GM18526 (cell line): ENCODE results near the gene SHROOM3.

Experiments used
- POLR2A ChIP-seq: IDR thresholded peaks from 3 replicates; pipeline ENCODE4 v1.6.1; 2011; ENCODE audit not compliant: insufficient read length; ENCODE audit errors: extremely low read depth

Gene SHROOM3

GRCh38 chr4:76513482-76513881, 78.5 kb downstream of the SHROOM3 start:
- no peak for TF ChIP-seq POLR2A

GRCh38 chr4:76514087-76514486, 79.1 kb downstream of the SHROOM3 start:
- no peak for TF ChIP-seq POLR2A

GRCh38 chr4:76515975-76516843, 81.2 kb downstream of the SHROOM3 start:
- TF ChIP-seq POLR2A: no peak

- TF ChIP-seq POLR2A: no peak
Measured at GRCh38 chr4:76518241-76518640, 83.2 kb downstream of the SHROOM3 start.

GRCh38 chr4:76523593-76523992, 88.6 kb downstream of the SHROOM3 start:
- no peak for TF ChIP-seq POLR2A

GRCh38 chr4:76525751-76526150, 90.7 kb downstream of the SHROOM3 start:
- no peak for TF ChIP-seq POLR2A

GRCh38 chr4:76526585-76526990, 91.6 kb downstream of the SHROOM3 start:
- no peak for TF ChIP-seq POLR2A

- TF ChIP-seq POLR2A: no peak
Measured at GRCh38 chr4:76527666-76528065, 92.6 kb downstream of the SHROOM3 start.

GRCh38 chr4:76531597-76531996, 96.6 kb downstream of the SHROOM3 start:
- TF ChIP-seq POLR2A: no peak

- no peak for TF ChIP-seq POLR2A
Measured at GRCh38 chr4:76532805-76533204, 97.8 kb downstream of the SHROOM3 start.

- no peak for TF ChIP-seq POLR2A
Measured at GRCh38 chr4:76533314-76533713, 98.3 kb downstream of the SHROOM3 start.

GRCh38 chr4:76535603-76536372, 100.8 kb downstream of the SHROOM3 start:
- no peak for TF ChIP-seq POLR2A

- no peak for TF ChIP-seq POLR2A
Measured at GRCh38 chr4:76536373-76536689, 101.3 kb downstream of the SHROOM3 start.

- no peak for TF ChIP-seq POLR2A
Measured at GRCh38 chr4:76538296-76538695, 103.3 kb downstream of the SHROOM3 start.

- no peak for TF ChIP-seq POLR2A
Measured at GRCh38 chr4:76539979-76540378, 105.0 kb downstream of the SHROOM3 start.

- TF ChIP-seq POLR2A: no peak
Measured at GRCh38 chr4:76540486-76540885, 105.5 kb downstream of the SHROOM3 start.
